Liver (tissue), 9 donors: ENCODE data around the gene DCDC2C. TPM values are rescaled to one million over a fixed set of nuclear protein-coding genes. Genes with fewer than 3 reads are reported as not detected.
A peak's percentile ranks its signal among the peaks of the same experiment; 100 is the strongest.

Experiments
- DNase-seq: peaks from one replicate; pipeline ENCODE4 v3.0.0-alpha.2; 2017; ENCODE audit warnings: low spot score
- H3K27ac ChIP-seq, 2 donors: one replicate each; pipeline ENCODE4 v1.7.0; 2013; ENCODE audit warnings: inconsistent platforms in 2 of 2, low read length in 2 of 2, control low read depth in 1 of 2, low read depth in 1 of 2, mild to moderate bottlenecking in 1 of 2
- H3K27me3 ChIP-seq, 4 donors: one replicate each; pipeline versions ENCODE4 v1.6.1 to v1.7.0; 2013; ENCODE audit warnings: low read length in 3 of 4, inconsistent platforms in 1 of 4, mild to moderate bottlenecking in 1 of 4, moderate library complexity in 1 of 4; ENCODE audit not compliant: control insufficient read depth in 4 of 4, insufficient read depth in 4 of 4
- H3K36me3 ChIP-seq, 4 donors: one replicate each; pipeline versions ENCODE4 v1.6.1 to v1.7.0; 2013; ENCODE audit warnings: low read length in 3 of 4, mild to moderate bottlenecking in 3 of 4, low read depth in 1 of 4, moderate library complexity in 1 of 4; ENCODE audit not compliant: control insufficient read depth in 4 of 4, insufficient read depth in 3 of 4
- H3K4me1 ChIP-seq, 4 donors: one replicate each; pipeline versions ENCODE4 v1.6.1 to v1.7.0; 2013; ENCODE audit warnings: low read length in 3 of 4, mild to moderate bottlenecking in 3 of 4, moderate library complexity in 1 of 4; ENCODE audit not compliant: control insufficient read depth in 4 of 4, insufficient read depth in 4 of 4
- H3K4me3 ChIP-seq, 3 donors: one replicate each; pipeline versions ENCODE4 v1.6.1 to v1.7.0; 2013; ENCODE audit warnings: low read length in 3 of 3, control low read depth in 1 of 3, low read depth in 1 of 3, mild to moderate bottlenecking in 1 of 3
- H3K9ac ChIP-seq, 2 donors: one replicate each; pipeline ENCODE4 v1.7.0; 2013; ENCODE audit warnings: low read length in 2 of 2, mild to moderate bottlenecking in 2 of 2, moderate library complexity in 2 of 2, control low read depth in 1 of 2, low read depth in 1 of 2
- H3K9me3 ChIP-seq, 4 donors: one replicate each; pipeline versions ENCODE4 v1.6.1 to v1.7.0; 2013; ENCODE audit warnings: low read length in 3 of 4; ENCODE audit not compliant: control insufficient read depth in 4 of 4
- CTCF ChIP-seq: fragments of 150-350 bp; IDR thresholded peaks from 2 replicates; pipeline ENCODE4 v1.5.1; 2017; ENCODE audit warnings: improper control_type of control experiment, low read depth, low read length; ENCODE audit not compliant: missing input control
- EGR1 ChIP-seq, 2 donors: IDR thresholded peaks; 2 replicates each; pipeline ENCODE4 v1.6.1; 2016 to 2018; ENCODE audit warnings: antibody characterized with exemption in 2 of 2, low read depth in 2 of 2
- HNF4A ChIP-seq, 2 donors: conservative IDR thresholded peaks; 2 replicates each; pipeline ENCODE4 v1.6.1; 2016; ENCODE audit warnings: antibody characterized with exemption in 2 of 2, mild to moderate bottlenecking in 2 of 2
- HNF4G ChIP-seq: IDR thresholded peaks from 2 replicates; pipeline ENCODE4 v1.6.1; 2016; ENCODE audit warnings: antibody characterized with exemption
- JUND ChIP-seq, 2 donors: IDR thresholded peaks; 2 replicates each; pipeline ENCODE4 v1.6.1; 2016; ENCODE audit warnings: antibody characterized with exemption in 2 of 2
- NR2F2 ChIP-seq: IDR thresholded peaks from 2 replicates; pipeline ENCODE4 v1.6.1; 2016; ENCODE audit warnings: antibody characterized with exemption
- RXRA ChIP-seq, 2 donors: IDR thresholded peaks; 2 replicates each; pipeline ENCODE4 v1.6.1; 2017 to 2018; ENCODE audit warnings: antibody characterized with exemption in 2 of 2, mild to moderate bottlenecking in 1 of 2
- SP1 ChIP-seq: IDR thresholded peaks from 2 replicates; pipeline ENCODE4 v1.6.1; 2018; ENCODE audit warnings: antibody characterized with exemption, mild to moderate bottlenecking
- TAF1 ChIP-seq: conservative IDR thresholded peaks from 2 replicates; pipeline ENCODE4 v1.6.1; 2016; ENCODE audit warnings: antibody characterized with exemption, mild to moderate bottlenecking
- ZBTB33 ChIP-seq: IDR thresholded peaks from 2 replicates; pipeline ENCODE4 v1.6.1; 2016; ENCODE audit warnings: antibody characterized with exemption
- WGBS: extraction: QIAGEN DNeasy Blood & Tissue Kit; methylation state at CpG from one replicate; pipeline ENCODE4 v1.1.7; 2013; 5-methylcytosine and 5-hydroxymethylcytosine counted together
- polyA plus RNA-seq, 2 donors: library from polyadenylated mRNA; stranded (reverse) in 1 of 2; unstranded in 1 of 2; fragments of 200-250 nt in 1 of 2; fragments of >200 nt in 1 of 2; fragmentation: Nextera tagmentation in 1 of 2; extraction: Ambion mirVana in 1 of 2; gene quantifications; one replicate each; pipeline versions ENCODE4 v1.2.1 to v1.2.3, GENCODE V29; 2013 to 2015
- total RNA-seq, 2 donors: library from RNA; depleted of rRNA; stranded (reverse); fragments of >200 nt; gene quantifications; one replicate each; pipeline ENCODE4 v1.2.3, GENCODE V29; 2014
- TF ChIP-seq, protein P1 (sequence below): IDR thresholded peaks from 2 replicates; pipeline ENCODE4 v1.6.1; 2016; ENCODE audit warnings: antibody characterized with exemption
- donor health status: healthy.
- donor health status: healthy.
- donor health status: healthy.
- donor health status: healthy.
- donor health status: healthy.

DCDC2C gene
- total and polyA plus RNA-seq, 4 donors, result not detected

DNA sequence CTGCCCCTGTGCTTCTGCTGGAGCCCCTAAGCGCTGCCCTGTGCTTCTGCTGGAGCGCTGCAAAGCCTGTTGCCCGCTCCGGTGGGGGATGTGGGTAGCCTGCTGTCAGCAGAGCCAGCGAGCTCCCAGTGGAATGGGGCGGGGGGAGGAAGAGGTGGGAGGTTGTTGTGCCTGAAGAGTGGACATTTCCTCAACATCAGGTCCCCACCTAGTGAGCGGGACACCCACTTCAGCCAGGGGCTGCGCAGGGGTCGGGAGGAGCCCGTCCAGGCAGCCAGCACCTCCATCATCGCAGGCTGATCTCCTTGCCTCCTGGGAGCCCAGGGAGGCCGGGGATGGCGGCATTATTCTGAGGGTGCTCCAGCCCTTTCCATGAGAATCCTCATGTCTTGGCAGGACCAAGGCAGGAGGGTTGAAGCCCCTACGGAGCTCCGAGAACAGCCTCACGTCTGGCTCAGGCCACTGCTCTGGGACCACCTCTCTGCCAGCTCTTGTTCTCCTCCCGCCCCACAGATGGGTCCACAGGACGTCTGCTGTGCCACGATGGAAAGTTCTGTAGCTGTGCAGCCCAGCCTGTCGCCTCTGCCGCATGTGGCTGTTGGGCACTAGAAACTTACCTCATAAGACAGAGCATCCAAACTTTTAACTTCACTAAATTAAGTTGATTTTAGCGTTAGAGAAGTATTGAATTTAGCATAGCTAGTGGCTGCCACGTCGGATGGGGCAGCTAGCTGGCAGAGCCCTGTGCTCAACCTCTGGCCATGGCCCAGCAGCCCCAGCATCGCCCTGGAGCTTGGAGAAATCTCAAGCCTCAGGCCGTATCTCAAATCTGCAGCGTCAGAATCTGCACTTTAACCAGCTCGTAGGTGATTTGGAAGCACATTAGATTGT lies 47.3 kb upstream of the DCDC2C start (continued):
- no peak for TF ChIP-seq ZBTB33
- no peak for TF ChIP-seq NR2F2
- TF ChIP-seq HNF4G, result no peak

GRCh38 chr2:3656762-3657721 lies 46.3 kb upstream of the DCDC2C start:
- WGBS, result 71% methylated on average over 36 of the region's 36 CpGs
- no peaks in the 10 kb centered on the region for H3K36me3 ChIP-seq
- TF ChIP-seq RXRA (IDR thresholded peaks at IDR 0.05) (peak; percentile 27 to 34), NR2F2 (peak; percentile 97), HNF4A (conservative IDR thresholded peaks at IDR 0.05) (peak; percentile 46 to 67), JUND (IDR thresholded peaks at IDR 0.05) (no peak)
- no peak overlapping the region for H3K9ac ChIP-seq
- H3K4me1 ChIP-seq, result peaks cover 0 to 7% (median 2%) of the 10 kb centered on the region in 4 donors
- H3K27me3 ChIP-seq, result no peaks in the 10 kb centered on the region
- peak; percentile 46 for DNase-seq
- H3K27ac ChIP-seq, result no peak overlapping the region
- H3K9me3 ChIP-seq, result no peaks in the 10 kb centered on the region
- no peak overlapping the region for H3K4me3 ChIP-seq

GRCh38 chr2:3657881-3658280 lies 45.5 kb upstream of the DCDC2C start, which contains the start of gene ALLC:
Gene ALLC (plus strand): TSS chr2:3658200. CDS start chr2:3671158, 12,958 bp downstream.
- Histone ChIP-seq H3K4me1 (peaks cover 0 to 4% (median 0%) of the 10 kb centered on the region in 4 donors), H3K27ac (no peak within 1 kb of the TSS), H3K9me3 (no peaks in the 10 kb centered on the region), H3K36me3 (no peaks in the 10 kb centered on the region), H3K9ac (no peak within 1 kb of the TSS), H3K4me3 (no peak within 1 kb of the TSS), H3K27me3 (no peaks in the 10 kb centered on the region)
- DNase-seq, result no peak
- 97% methylated on average over 7 of the region's 7 CpGs for WGBS
- TF ChIP-seq HNF4A (conservative IDR thresholded peaks at IDR 0.05) (no peak), JUND (IDR thresholded peaks at IDR 0.05) (no peak), ZBTB33 (no peak), TAF1 (no peak), CTCF (no peak), SP1 (no peak), EGR1 (IDR thresholded peaks at IDR 0.05; ENCODE audit: low read depth in 2 of 2) (no peak)
- TF ChIP-seq, protein P1, sequence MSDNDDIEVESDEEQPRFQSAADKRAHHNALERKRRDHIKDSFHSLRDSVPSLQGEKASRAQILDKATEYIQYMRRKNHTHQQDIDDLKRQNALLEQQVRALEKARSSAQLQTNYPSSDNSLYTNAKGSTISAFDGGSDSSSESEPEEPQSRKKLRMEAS, result no peak
